Measurements from ENCODE around the gene SKIC2.
"Not testable (repeated sequence)": the region's sequence is repeated elsewhere in the genome, so short reads cannot be mapped to it uniquely, and the experiment has no call there.

GRCh38 chr6:31909298-31909697 lies 49.7 kb upstream of the SKIC2 start:
- TF ChIP-seq CTCF (IDR thresholded peaks at IDR 0.05); POLR2A (IDR thresholded peaks at IDR 0.05); POLR2AphosphoS5 (IDR thresholded peaks at IDR 0.05); EP300 (IDR thresholded peaks at IDR 0.05; ENCODE audit: low read depth): not testable (repeated sequence)

Data from transverse colon (tissue), 4 donors.